ENCODE data around the gene DST.

The DST gene

DNA sequence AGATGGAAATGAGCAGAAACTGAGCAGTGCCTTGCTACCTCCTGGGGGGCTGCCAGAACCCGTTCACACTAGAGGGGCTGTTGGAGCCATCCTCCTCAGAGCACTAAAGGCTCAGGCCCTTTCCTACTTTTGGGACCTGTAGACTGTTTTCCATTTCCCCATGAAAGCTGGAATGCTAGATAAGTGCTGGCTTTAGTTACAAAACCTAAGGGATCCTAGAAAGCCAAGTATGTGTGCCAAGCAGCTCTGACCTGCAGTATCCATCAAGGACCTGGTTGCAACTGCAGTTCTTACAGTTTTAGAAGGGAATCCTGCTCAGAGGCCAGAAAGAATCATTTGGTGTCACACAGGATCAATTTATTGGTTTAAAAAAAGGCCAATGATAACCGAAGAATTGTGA, 218.6 kb downstream of the DST start:
- no peak for DNase-seq

GRCh38 chr6:56420296-56420695, 222.4 kb downstream of the DST start:
- DNase-seq = no peak

DNA sequence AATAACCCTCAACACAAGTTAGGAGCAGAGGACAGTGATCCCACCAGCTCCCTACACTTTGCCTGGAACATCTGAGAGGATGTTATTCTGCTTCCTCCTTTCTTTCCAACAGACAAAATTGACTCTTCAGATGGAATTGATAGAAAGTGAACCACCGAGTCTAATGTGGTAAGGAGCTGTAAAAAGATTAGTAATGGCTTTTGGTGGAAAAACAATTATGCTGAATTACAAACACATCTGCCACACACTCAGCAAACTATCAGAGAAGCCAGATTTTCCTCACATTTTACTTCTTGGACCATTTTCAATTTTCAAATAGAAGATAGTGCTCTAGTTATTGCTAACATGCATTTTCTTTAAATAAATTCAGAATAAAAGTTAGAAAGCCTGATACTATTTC, 223.5 kb downstream of the DST start:
- no peak for DNase-seq

- no peak for DNase-seq
Observed at GRCh38 chr6:56417823-56418222, 224.9 kb downstream of the DST start.

DNA sequence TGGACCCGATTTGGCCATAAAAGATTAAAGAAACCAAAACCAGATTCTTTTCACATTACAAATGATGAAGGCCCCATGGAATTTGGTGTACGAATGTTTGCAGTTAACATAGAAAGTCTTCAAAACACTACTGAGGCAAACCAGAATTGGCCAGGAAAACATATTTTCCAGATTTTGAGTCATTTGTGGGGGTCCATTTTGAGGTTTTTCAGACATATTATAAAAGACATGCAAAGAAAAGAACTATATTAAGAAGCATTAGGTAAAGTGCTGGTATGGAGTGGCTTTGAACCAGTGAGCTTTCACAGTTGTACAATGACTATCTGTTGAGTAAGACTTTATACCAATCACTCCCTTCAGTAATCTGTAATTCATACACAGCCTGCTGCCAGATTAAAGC, 226.4 kb downstream of the DST start:
- DNase-seq = no peak

- DNase-seq = no peak
Observed at GRCh38 chr6:56408976-56409375, 233.7 kb downstream of the DST start.
